H1 (cell line): ENCODE results near the gene PDGFA. TPM values are rescaled to one million over a fixed set of nuclear protein-coding genes. Genes with fewer than 3 reads are reported as not detected.

ENCODE experiments used
- CHD2 ChIP-seq: IDR thresholded peaks from 2 replicates; pipeline ENCODE4 v1.6.1; 2012; ENCODE audit warnings: low read length, improper control_type of control experiment
- GABPA ChIP-seq: IDR thresholded peaks from 2 replicates; pipeline ENCODE4 v1.6.1; 2011; ENCODE audit warnings: mild to moderate bottlenecking, low read length, moderate library complexity, borderline replicate concordance; ENCODE audit not compliant: insufficient read depth
- KDM4A ChIP-seq: IDR thresholded peaks from one replicate; pipeline ENCODE4 v1.7.1; 2012; ENCODE audit warnings: low read depth, mild to moderate bottlenecking, moderate library complexity, low read length, inconsistent platforms; ENCODE audit not compliant: severe bottlenecking
- POLR2AphosphoS5 ChIP-seq: IDR thresholded peaks from 2 replicates; pipeline ENCODE4 v1.6.1; 2011; ENCODE audit warnings: low read depth, low read length
- RNF2 ChIP-seq: fragments of 200-900, 300-1000 bp; sonication (generic); IDR thresholded peaks from 2 replicates; pipeline ENCODE4 v1.7.1; 2016; ENCODE audit warnings: borderline replicate concordance, low read depth, mild to moderate bottlenecking, antibody characterized with exemption, low read length; ENCODE audit not compliant: poor library complexity, severe bottlenecking; ENCODE audit errors: missing control alignments
- SAP30 ChIP-seq: fragments of 300-600 bp; sonication (generic); IDR thresholded peaks from 2 replicates; pipeline ENCODE4 v1.7.1; 2012; ENCODE audit warnings: low read length, moderate library complexity, mild to moderate bottlenecking, inconsistent platforms; ENCODE audit not compliant: insufficient read depth, insufficient replicate concordance
- SRF ChIP-seq: IDR thresholded peaks from 2 replicates; pipeline ENCODE4 v1.6.1; 2011; ENCODE audit warnings: mild to moderate bottlenecking, low read depth, low read length, moderate library complexity
- TEAD4 ChIP-seq: IDR thresholded peaks from 2 replicates; pipeline ENCODE4 v1.6.1; 2012; ENCODE audit warnings: low read depth, low read length, inconsistent platforms, mixed read lengths
- YY1 ChIP-seq: IDR thresholded peaks from 2 replicates; pipeline ENCODE4 v1.6.1; 2011; ENCODE audit warnings: low read depth, mild to moderate bottlenecking, low read length
- polyA plus RNA-seq, 7 experiments: library from polyadenylated mRNA; depleted of rRNA in 3 of 7; stranded (reverse) in 5 of 7; unstranded in 2 of 7; fragments of >200 nt in 5 of 7; fragments of 200-250 nt in 2 of 7; gene quantifications; 1 replicate in 5 of 7; 2 replicates in 1 of 7; 4 replicates in 1 of 7; pipeline versions ENCODE4 v1.2.1 to v1.2.3, GENCODE V29; 2011 to 2013; ENCODE audit warnings: missing spikeins in 2 of 7, mixed read lengths in 2 of 7
- total RNA-seq: library from RNA; stranded (reverse); fragmentation: NEBNext Ultra II Directional; extraction: Animal tissue kit (Norgen Biotek cat#: 25700); gene quantifications from 2 replicates; pipeline ENCODE4 v1.2.1, GENCODE V29; 2021
- TF ChIP-seq, protein P1 (sequence below): fragments of 300-600 bp; sonication (generic); IDR thresholded peaks from 2 replicates; pipeline ENCODE4 v1.7.1; 2012; ENCODE audit warnings: low read length, moderate library complexity, mild to moderate bottlenecking, inconsistent platforms; ENCODE audit not compliant: insufficient replicate concordance
- TF ChIP-seq, protein P2 (sequence below): IDR thresholded peaks from 2 replicates; pipeline ENCODE4 v1.6.1; 2012; ENCODE audit warnings: inconsistent platforms

PDGFA gene
- total and polyA plus RNA-seq, 2 of the 8 experiments (the other 6 are each of a cell fraction or from before 2014, with no cell fraction given) = 21.1 to 43.0 TPM

DNA sequence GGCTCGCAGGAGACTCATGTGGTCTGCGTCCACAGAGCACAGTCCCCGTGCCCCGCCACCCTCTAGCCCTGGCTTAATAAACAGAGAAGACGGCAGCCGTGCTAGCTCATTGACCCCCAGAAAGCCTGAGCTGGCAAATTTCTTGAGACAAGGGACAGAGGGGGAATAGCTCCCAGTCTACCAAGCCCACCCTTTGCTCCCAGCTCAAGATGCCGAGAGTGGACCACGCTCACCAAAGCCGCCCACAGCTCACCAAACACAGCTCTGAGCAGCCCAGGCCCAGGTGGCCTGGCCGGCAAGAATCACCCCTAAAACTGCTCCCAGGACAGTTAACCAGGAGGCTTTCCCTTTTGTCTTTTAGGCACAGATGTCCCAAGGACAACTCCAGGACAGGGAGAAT, 5.4 kb downstream of the PDGFA start (continued):
- TF ChIP-seq, protein P1, sequence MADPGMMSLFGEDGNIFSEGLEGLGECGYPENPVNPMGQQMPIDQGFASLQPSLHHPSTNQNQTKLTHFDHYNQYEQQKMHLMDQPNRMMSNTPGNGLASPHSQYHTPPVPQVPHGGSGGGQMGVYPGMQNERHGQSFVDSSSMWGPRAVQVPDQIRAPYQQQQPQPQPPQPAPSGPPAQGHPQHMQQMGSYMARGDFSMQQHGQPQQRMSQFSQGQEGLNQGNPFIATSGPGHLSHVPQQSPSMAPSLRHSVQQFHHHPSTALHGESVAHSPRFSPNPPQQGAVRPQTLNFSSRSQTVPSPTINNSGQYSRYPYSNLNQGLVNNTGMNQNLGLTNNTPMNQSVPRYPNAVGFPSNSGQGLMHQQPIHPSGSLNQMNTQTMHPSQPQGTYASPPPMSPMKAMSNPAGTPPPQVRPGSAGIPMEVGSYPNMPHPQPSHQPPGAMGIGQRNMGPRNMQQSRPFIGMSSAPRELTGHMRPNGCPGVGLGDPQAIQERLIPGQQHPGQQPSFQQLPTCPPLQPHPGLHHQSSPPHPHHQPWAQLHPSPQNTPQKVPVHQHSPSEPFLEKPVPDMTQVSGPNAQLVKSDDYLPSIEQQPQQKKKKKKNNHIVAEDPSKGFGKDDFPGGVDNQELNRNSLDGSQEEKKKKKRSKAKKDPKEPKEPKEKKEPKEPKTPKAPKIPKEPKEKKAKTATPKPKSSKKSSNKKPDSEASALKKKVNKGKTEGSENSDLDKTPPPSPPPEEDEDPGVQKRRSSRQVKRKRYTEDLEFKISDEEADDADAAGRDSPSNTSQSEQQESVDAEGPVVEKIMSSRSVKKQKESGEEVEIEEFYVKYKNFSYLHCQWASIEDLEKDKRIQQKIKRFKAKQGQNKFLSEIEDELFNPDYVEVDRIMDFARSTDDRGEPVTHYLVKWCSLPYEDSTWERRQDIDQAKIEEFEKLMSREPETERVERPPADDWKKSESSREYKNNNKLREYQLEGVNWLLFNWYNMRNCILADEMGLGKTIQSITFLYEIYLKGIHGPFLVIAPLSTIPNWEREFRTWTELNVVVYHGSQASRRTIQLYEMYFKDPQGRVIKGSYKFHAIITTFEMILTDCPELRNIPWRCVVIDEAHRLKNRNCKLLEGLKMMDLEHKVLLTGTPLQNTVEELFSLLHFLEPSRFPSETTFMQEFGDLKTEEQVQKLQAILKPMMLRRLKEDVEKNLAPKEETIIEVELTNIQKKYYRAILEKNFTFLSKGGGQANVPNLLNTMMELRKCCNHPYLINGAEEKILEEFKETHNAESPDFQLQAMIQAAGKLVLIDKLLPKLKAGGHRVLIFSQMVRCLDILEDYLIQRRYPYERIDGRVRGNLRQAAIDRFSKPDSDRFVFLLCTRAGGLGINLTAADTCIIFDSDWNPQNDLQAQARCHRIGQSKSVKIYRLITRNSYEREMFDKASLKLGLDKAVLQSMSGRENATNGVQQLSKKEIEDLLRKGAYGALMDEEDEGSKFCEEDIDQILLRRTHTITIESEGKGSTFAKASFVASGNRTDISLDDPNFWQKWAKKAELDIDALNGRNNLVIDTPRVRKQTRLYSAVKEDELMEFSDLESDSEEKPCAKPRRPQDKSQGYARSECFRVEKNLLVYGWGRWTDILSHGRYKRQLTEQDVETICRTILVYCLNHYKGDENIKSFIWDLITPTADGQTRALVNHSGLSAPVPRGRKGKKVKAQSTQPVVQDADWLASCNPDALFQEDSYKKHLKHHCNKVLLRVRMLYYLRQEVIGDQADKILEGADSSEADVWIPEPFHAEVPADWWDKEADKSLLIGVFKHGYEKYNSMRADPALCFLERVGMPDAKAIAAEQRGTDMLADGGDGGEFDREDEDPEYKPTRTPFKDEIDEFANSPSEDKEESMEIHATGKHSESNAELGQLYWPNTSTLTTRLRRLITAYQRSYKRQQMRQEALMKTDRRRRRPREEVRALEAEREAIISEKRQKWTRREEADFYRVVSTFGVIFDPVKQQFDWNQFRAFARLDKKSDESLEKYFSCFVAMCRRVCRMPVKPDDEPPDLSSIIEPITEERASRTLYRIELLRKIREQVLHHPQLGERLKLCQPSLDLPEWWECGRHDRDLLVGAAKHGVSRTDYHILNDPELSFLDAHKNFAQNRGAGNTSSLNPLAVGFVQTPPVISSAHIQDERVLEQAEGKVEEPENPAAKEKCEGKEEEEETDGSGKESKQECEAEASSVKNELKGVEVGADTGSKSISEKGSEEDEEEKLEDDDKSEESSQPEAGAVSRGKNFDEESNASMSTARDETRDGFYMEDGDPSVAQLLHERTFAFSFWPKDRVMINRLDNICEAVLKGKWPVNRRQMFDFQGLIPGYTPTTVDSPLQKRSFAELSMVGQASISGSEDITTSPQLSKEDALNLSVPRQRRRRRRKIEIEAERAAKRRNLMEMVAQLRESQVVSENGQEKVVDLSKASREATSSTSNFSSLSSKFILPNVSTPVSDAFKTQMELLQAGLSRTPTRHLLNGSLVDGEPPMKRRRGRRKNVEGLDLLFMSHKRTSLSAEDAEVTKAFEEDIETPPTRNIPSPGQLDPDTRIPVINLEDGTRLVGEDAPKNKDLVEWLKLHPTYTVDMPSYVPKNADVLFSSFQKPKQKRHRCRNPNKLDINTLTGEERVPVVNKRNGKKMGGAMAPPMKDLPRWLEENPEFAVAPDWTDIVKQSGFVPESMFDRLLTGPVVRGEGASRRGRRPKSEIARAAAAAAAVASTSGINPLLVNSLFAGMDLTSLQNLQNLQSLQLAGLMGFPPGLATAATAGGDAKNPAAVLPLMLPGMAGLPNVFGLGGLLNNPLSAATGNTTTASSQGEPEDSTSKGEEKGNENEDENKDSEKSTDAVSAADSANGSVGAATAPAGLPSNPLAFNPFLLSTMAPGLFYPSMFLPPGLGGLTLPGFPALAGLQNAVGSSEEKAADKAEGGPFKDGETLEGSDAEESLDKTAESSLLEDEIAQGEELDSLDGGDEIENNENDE = no peak
- TF ChIP-seq YY1 (no peak), GABPA (no peak), KDM4A (no peak), CHD2 (no peak), SRF (no peak), RNF2 (no peak), POLR2AphosphoS5 (no peak), SAP30 (no peak), TEAD4 (no peak)
- TF ChIP-seq, protein P2, sequence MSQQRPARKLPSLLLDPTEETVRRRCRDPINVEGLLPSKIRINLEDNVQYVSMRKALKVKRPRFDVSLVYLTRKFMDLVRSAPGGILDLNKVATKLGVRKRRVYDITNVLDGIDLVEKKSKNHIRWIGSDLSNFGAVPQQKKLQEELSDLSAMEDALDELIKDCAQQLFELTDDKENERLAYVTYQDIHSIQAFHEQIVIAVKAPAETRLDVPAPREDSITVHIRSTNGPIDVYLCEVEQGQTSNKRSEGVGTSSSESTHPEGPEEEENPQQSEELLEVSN = no peak
